NB4 (cell line): ENCODE data around the gene PHPT1.

Experiments used
- DNase-seq: peaks from one replicate; pipeline ENCODE4 v3.0.0; 2010; ENCODE audit warnings: low read depth
- H3K4me3 ChIP-seq: one replicate; pipeline ENCODE4 v1.5.1; 2011; ENCODE audit warnings: mild to moderate bottlenecking, low read depth, low read length, moderate library complexity
- MYC ChIP-seq: IDR thresholded peaks from 2 replicates; pipeline ENCODE4 v1.6.1; 2011; ENCODE audit warnings: low read depth, low read length
- POLR2A ChIP-seq: IDR thresholded peaks from 2 replicates; pipeline ENCODE4 v1.6.1; 2011; ENCODE audit warnings: mild to moderate bottlenecking; ENCODE audit not compliant: insufficient read length; ENCODE audit errors: extremely low read depth
- TF ChIP-seq, protein P1 (sequence below): IDR thresholded peaks from 2 replicates; pipeline ENCODE4 v1.6.1; 2011; ENCODE audit warnings: low read depth, low read length
- TF ChIP-seq, protein P2 (sequence below): IDR thresholded peaks from one replicate; pipeline ENCODE4 v1.5.1; 2012; ENCODE audit warnings: low read depth, low read length

Gene PHPT1

DNA sequence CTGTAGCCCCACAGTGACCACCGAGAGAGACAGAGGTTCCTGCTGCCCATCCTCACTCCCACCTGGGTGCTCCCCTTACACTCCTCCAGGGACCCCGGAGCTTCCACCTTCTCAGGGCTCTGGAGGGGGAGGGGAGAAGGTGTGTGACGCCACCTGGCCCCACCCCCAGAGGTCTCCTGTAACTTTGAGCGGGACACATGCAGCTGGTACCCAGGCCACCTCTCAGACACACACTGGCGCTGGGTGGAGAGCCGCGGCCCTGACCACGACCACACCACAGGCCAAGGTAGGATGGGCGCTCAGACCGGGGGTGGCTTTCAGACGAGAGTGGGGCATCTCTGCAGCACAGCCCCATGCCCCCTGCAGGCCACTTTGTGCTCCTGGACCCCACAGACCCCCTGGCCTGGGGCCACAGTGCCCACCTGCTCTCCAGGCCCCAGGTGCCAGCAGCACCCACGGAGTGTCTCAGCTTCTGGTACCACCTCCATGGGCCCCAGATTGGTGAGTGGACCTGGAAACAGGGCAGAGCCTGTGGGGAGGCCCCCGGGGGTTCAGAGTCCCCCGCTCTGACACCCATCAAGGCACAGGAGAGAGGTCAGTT lies 7.4 kb downstream of the PHPT1 start:
- TF ChIP-seq POLR2A: no peak
- no peak for TF ChIP-seq MYC
- TF ChIP-seq, protein P1, sequence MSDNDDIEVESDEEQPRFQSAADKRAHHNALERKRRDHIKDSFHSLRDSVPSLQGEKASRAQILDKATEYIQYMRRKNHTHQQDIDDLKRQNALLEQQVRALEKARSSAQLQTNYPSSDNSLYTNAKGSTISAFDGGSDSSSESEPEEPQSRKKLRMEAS: no peak
- TF ChIP-seq, protein P2, sequence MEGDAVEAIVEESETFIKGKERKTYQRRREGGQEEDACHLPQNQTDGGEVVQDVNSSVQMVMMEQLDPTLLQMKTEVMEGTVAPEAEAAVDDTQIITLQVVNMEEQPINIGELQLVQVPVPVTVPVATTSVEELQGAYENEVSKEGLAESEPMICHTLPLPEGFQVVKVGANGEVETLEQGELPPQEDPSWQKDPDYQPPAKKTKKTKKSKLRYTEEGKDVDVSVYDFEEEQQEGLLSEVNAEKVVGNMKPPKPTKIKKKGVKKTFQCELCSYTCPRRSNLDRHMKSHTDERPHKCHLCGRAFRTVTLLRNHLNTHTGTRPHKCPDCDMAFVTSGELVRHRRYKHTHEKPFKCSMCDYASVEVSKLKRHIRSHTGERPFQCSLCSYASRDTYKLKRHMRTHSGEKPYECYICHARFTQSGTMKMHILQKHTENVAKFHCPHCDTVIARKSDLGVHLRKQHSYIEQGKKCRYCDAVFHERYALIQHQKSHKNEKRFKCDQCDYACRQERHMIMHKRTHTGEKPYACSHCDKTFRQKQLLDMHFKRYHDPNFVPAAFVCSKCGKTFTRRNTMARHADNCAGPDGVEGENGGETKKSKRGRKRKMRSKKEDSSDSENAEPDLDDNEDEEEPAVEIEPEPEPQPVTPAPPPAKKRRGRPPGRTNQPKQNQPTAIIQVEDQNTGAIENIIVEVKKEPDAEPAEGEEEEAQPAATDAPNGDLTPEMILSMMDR: peak; percentile 9
- no peak for DNase-seq

DNA sequence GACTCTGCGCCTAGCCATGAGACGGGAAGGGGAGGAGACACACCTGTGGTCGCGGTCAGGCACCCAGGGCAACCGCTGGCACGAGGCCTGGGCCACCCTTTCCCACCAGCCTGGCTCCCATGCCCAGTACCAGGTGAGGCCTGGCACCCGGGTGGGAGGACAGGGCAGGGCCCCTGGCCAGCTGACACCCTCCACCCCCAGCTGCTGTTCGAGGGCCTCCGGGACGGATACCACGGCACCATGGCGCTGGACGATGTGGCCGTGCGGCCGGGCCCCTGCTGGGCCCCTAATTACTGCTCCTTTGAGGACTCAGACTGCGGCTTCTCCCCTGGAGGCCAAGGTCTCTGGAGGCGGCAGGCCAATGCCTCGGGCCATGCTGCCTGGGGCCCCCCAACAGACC lies 8.0 kb downstream of the PHPT1 start:
- H3K4me3 ChIP-seq: no peak overlapping the region
- TF ChIP-seq POLR2A (no peak), MYC (no peak)
- TF ChIP-seq, protein P1: no peak
- TF ChIP-seq, protein P2: no peak
- DNase-seq: no peak

More for the DNA sequence above, 7.4 kb downstream of the PHPT1 start:
- no peak overlapping the region for H3K4me3 ChIP-seq

GRCh38 chr9:136857581-136858412 lies 8.6 kb downstream of the PHPT1 start:
- no peak for TF ChIP-seq MYC
- DNase-seq: no peak
- no peak overlapping the region for H3K4me3 ChIP-seq

- DNase-seq: no peak
- TF ChIP-seq, protein P1: no peak
- no peak for TF ChIP-seq POLR2A
- TF ChIP-seq, protein P2: no peak
- TF ChIP-seq MYC: no peak
- no peak overlapping the region for H3K4me3 ChIP-seq
Measured at GRCh38 chr9:136858452-136858843, 9.2 kb downstream of the PHPT1 start.

DNA sequence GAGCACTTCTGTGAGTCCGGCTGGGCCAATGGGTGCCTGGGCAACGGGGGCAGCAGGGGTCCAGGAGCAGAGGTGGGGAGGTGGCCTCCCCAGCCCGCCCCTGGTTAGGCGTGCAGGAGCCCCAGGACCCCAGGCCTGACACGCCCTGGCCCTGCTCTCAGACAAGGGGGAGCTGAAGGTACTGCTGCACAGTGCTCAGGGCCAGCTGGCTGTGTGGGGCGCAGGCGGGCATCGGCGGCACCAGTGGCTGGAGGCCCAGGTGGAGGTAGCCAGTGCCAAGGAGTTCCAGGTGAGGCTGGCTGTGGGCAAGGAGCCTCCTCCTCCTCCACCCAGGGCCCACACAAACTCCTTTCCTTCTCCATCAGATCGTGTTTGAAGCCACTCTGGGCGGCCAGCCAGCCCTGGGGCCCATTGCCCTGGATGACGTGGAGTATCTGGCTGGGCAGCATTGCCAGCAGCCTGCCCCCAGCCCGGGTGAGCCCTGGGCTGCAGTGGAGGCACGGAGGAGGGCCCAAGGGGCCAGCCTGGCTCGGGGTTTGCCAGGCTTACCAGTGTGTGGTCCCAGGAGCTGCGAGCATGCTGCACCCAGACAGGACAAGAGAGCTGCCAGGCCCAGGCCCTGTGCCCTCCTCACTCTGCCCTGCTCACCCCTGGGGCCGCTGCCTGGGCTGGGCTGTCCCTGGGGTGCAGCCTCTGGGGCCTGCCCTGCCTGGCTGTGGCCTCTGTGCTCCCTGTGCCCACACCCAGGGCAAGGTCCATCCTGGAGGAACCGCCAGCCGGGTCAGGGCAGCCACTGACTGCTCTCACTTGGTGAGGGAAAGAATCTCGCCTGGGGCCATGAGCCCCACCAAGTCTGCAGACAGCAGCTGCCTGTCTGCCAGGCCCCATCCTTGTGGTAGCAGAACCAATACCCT lies 9.9 kb downstream of the PHPT1 start:
- TF ChIP-seq POLR2A (no peak), MYC (no peak)
- TF ChIP-seq, protein P1: no peak
- TF ChIP-seq, protein P2: no peak
- no peak overlapping the region for H3K4me3 ChIP-seq
- DNase-seq: no peak
